ENCODE results near the gene PLA2G2C.

Gene PLA2G2C

DNA sequence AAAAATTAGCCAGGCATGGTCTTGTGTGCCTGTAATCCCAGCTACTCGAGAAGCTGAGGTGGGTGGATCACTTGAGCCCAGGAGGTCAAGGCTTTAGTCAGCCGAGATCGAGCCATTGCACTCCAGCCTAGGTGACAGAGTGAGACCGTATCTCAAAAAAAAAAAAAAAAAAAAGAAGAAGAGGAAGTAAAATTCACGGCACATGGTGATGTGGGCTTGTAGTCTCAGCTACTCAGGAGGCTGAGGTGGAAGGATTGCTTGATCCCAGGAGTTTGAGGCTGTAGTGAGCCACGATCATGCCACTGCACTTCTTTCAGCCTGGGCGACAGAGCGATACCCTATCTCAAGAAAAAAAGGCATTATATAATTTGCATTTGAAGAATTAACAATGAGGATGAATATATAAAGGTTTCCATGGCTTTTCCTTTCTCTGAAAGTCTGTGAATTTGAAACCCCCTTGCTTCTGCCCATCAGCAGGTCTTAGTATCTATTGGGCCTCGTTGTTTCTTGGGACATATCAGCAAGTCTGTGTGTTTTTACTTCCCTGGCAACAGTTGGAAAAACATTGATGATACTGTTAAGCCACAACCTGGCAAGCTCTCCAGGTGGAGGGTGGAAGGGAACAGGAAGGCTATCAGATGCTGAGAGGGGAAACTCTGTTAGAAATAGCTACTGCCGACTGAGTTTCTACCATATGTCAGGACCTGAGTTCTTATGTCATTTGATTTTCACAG lies 62.4 kb downstream of the PLA2G2C start:
- H3K4me3 ChIP-seq (ENCODE audit: insufficient read depth, low read depth, low read length) = no peak overlapping the region
- no peaks in the 10 kb centered on the region for H3K36me3 ChIP-seq (ENCODE audit: control insufficient read depth, insufficient read depth, low read length)
- H3K4me1 ChIP-seq (ENCODE audit: control insufficient read depth, insufficient read depth, low read length) = no peaks in the 10 kb centered on the region
- no peaks in the 10 kb centered on the region for H3K9me3 ChIP-seq (ENCODE audit: control insufficient read depth, low read length)
- 91 to 93% methylated on average over 9 to 10 of the region's 10 CpGs for WGBS, 2 experiments
- H3K27me3 ChIP-seq (ENCODE audit: control insufficient read depth, insufficient read depth, low read length, poor library complexity, severe bottlenecking) = no peaks in the 10 kb centered on the region
- no peak overlapping the region for H3K27ac ChIP-seq (ENCODE audit: insufficient read depth, low read depth, low read length, poor library complexity, severe bottlenecking)

DNA sequence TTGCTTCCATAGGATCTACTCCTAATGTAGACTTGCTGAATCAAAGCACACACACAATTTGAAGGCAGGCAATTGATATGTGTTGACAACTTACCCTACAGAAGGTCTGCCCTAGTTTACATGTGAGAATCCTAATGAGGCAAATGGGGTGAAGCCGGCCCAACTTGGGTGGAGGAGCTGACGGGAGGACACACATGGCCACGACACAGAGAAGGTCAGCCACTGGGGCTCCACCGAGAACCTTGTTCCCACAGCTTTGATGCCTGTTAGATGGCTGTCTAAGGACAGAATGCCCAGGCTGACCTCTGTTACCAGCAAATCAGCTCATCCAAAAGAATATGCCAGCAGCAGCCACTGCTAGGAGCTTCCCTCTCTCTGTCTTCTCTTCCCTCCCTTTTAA lies 65.5 kb downstream of the PLA2G2C start:
- H3K27ac ChIP-seq (ENCODE audit: insufficient read depth, low read depth, low read length, poor library complexity, severe bottlenecking) = no peak overlapping the region
- no peaks in the 10 kb centered on the region for H3K4me1 ChIP-seq (ENCODE audit: control insufficient read depth, insufficient read depth, low read length)
- no peaks in the 10 kb centered on the region for H3K9me3 ChIP-seq (ENCODE audit: control insufficient read depth, low read length)
- H3K27me3 ChIP-seq (ENCODE audit: control insufficient read depth, insufficient read depth, low read length, poor library complexity, severe bottlenecking) = no peaks in the 10 kb centered on the region
- H3K4me3 ChIP-seq (ENCODE audit: insufficient read depth, low read depth, low read length) = no peak overlapping the region
- H3K36me3 ChIP-seq (ENCODE audit: control insufficient read depth, insufficient read depth, low read length) = no peaks in the 10 kb centered on the region
- 92 to 93% methylated on average over 4 of the region's 4 CpGs for WGBS, 2 experiments

DNA sequence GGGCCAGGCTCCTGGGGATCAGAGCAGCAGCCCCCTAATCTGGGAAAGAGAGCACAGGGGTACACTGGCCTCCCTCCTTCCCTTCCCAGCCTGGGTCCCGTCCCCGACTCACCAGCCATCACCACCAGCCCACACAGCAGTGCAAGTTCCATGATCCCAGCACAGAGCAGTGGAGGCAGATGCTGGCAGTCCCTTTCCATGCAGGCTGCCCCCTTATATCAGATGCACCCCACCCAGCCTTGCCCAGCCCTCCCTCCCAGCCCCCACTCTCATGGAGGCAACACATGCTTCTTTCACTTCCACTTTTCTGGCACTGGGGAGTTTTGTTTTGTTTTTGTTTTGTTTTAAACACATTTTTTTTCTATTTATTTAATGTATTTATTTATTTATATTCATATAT lies 67.0 kb downstream of the PLA2G2C start, which contains the start of gene PLA2G2D:
Gene PLA2G2D (minus strand): TSS at position 190 of the 400 bp plus-strand sequence. CDS start 38 bp downstream, at position 152.
- H3K4me1 ChIP-seq (ENCODE audit: control insufficient read depth, insufficient read depth, low read length) = no peaks in the 10 kb centered on the region
- 87 to 94% methylated on average over 2 of the region's 2 CpGs for WGBS, 2 experiments
- H3K36me3 ChIP-seq (ENCODE audit: control insufficient read depth, insufficient read depth, low read length) = no peaks in the 10 kb centered on the region
- no peaks in the 10 kb centered on the region for H3K27me3 ChIP-seq (ENCODE audit: control insufficient read depth, insufficient read depth, low read length, poor library complexity, severe bottlenecking)
- H3K9me3 ChIP-seq (ENCODE audit: control insufficient read depth, low read length) = no peaks in the 10 kb centered on the region
- no peak within 1 kb of the TSS for H3K4me3 ChIP-seq (ENCODE audit: insufficient read depth, low read depth, low read length)
- no peak within 1 kb of the TSS for H3K27ac ChIP-seq (ENCODE audit: insufficient read depth, low read depth, low read length, poor library complexity, severe bottlenecking)

DNA sequence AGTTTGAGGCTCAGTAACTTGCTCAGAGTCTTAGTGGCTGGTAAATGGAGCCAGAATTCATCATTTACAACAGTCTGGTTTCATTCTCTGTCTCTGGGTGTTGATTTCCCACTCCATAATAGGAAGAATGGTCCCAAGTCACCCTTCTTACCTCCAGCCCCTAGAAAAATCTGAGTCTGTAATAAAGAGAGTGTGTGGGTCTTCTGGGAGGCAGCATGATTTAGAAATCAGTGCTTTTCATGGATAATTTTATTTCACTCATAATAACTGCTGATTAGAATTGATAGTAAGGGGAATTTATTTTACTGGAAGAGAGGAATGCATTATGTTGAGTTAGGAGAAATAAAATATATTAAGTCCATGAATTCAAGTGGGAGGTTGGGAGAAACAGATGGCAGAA lies 69.1 kb downstream of the PLA2G2C start:
- H3K4me3 ChIP-seq (ENCODE audit: insufficient read depth, low read depth, low read length) = no peak overlapping the region
- H3K9me3 ChIP-seq (ENCODE audit: control insufficient read depth, low read length) = no peaks in the 10 kb centered on the region
- no peaks in the 10 kb centered on the region for H3K36me3 ChIP-seq (ENCODE audit: control insufficient read depth, insufficient read depth, low read length)
- no peak overlapping the region for H3K27ac ChIP-seq (ENCODE audit: insufficient read depth, low read depth, low read length, poor library complexity, severe bottlenecking)
- H3K4me1 ChIP-seq (ENCODE audit: control insufficient read depth, insufficient read depth, low read length) = no peaks in the 10 kb centered on the region
- no peaks in the 10 kb centered on the region for H3K27me3 ChIP-seq (ENCODE audit: control insufficient read depth, insufficient read depth, low read length, poor library complexity, severe bottlenecking)

DNA sequence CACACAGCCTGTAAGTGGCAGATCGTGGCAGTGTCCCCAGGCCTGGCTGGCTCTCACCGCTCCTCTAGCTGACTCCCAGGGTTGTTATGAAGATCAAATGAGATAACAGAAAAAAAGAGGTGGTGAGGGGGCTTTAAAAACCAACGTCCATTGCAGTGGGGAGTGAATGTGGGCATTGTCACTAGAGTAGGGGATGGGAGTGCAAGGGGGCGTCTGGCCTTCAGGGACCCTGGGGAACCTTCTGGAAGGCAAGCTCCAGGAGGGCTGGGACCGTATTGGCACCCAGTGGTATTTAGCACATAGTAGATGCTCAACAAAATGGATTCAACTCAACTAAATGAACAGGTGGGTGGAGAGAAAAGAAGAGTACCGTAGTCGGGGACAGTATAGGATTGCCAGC lies 70.4 kb downstream of the PLA2G2C start:
- Histone ChIP-seq H3K36me3 (ENCODE audit: control insufficient read depth, insufficient read depth, low read length) (no peaks in the 10 kb centered on the region), H3K4me3 (ENCODE audit: insufficient read depth, low read depth, low read length) (no peak overlapping the region), H3K27me3 (ENCODE audit: control insufficient read depth, insufficient read depth, low read length, poor library complexity, severe bottlenecking) (no peaks in the 10 kb centered on the region), H3K27ac (ENCODE audit: insufficient read depth, low read depth, low read length, poor library complexity, severe bottlenecking) (no peak overlapping the region), H3K4me1 (ENCODE audit: control insufficient read depth, insufficient read depth, low read length) (no peaks in the 10 kb centered on the region), H3K9me3 (ENCODE audit: control insufficient read depth, low read length) (no peaks in the 10 kb centered on the region)
- WGBS, 2 experiments = 92 to 93% methylated on average over 7 of the region's 7 CpGs

DNA sequence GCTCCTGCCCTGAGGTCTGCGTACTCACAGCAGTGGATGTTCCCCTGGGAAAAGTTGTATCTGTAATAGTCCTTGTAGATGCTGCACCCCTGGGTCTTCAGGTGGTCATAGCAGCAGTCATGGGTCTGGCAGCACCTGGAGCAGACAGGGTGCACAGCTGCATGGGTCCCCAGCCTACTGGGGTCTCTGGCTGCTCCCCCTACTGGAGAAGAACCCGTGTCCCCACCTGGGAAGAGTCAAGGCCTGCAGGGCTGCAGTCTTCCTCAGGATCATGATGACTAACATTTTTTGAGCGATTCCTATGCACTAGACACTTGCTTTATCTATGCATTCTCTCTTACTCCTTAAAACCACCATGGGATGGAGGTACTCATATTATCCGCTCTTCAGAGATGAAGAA lies 70.8 kb downstream of the PLA2G2C start:
- 88 to 89% methylated on average over 4 of the region's 4 CpGs for WGBS, 2 experiments
- H3K9me3 ChIP-seq (ENCODE audit: control insufficient read depth, low read length) = no peaks in the 10 kb centered on the region
- no peak overlapping the region for H3K4me3 ChIP-seq (ENCODE audit: insufficient read depth, low read depth, low read length)
- H3K27ac ChIP-seq (ENCODE audit: insufficient read depth, low read depth, low read length, poor library complexity, severe bottlenecking) = no peak overlapping the region
- H3K4me1 ChIP-seq (ENCODE audit: control insufficient read depth, insufficient read depth, low read length) = no peaks in the 10 kb centered on the region
- no peaks in the 10 kb centered on the region for H3K27me3 ChIP-seq (ENCODE audit: control insufficient read depth, insufficient read depth, low read length, poor library complexity, severe bottlenecking)
- H3K36me3 ChIP-seq (ENCODE audit: control insufficient read depth, insufficient read depth, low read length) = no peaks in the 10 kb centered on the region

DNA sequence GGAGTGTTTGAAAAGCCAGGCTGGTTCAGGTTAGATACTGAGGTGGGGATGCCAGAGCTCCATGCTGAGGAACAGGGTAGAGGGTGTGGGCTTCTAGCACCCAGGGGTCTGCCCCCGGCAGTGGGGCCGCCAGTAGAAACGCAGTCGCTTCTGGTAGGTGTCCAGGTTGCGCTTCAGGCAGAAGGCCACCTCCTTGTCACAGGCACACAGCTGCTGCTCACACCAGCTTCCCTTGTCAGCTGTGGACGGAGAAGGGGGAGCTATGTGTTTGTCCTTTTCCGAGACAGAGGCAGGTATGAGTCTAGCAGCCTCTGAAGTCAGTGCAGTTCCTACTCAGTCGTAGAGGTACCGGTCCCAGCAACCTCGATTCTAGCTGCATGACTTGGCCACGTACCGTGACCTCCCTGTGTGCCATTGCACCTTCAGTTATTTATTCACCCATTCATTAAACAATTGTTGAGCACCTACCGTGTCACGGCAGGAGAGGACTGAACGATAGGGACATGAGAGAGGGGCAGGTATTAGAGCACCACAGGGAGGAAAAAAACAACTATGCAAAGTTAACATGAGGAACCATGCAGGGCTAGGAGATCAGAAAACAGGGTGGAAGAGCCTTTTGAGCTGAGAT lies 72.2 kb downstream of the PLA2G2C start:
- Histone ChIP-seq H3K27ac (ENCODE audit: insufficient read depth, low read depth, low read length, poor library complexity, severe bottlenecking) (no peak overlapping the region), H3K4me3 (ENCODE audit: insufficient read depth, low read depth, low read length) (no peak overlapping the region), H3K9me3 (ENCODE audit: control insufficient read depth, low read length) (no peaks in the 10 kb centered on the region), H3K36me3 (ENCODE audit: control insufficient read depth, insufficient read depth, low read length) (no peaks in the 10 kb centered on the region), H3K4me1 (ENCODE audit: control insufficient read depth, insufficient read depth, low read length) (no peaks in the 10 kb centered on the region), H3K27me3 (ENCODE audit: control insufficient read depth, insufficient read depth, low read length, poor library complexity, severe bottlenecking) (no peaks in the 10 kb centered on the region)
- 76% methylated on average over 15 of the region's 15 CpGs for WGBS, 2 experiments
